K562 (cell line): Measurements from ENCODE around the gene CELSR2. TPM values are rescaled to one million over a fixed set of nuclear protein-coding genes. Genes with fewer than 3 reads are reported as not detected.
A peak's percentile ranks its signal among the peaks of the same experiment; 100 is the strongest.

Experiments
- FOXA1 ChIP-seq: fragments of 450-650 bp; IDR thresholded peaks from 2 replicates; pipeline ENCODE4 v1.6.1; 2016; ENCODE audit warnings: mild to moderate bottlenecking, borderline replicate concordance
- FOXM1 ChIP-seq, 2 experiments: fragments of 450-650 bp in 1 of 2; sonication (generic) in 1 of 2; formaldehyde crosslinking in 1 of 2; IDR thresholded peaks; 2 replicates each; pipeline versions ENCODE4 v1.6.1 to v1.9.0; 2017 to 2022; ENCODE audit warnings: low read depth in 2 of 2, mild to moderate bottlenecking in 2 of 2, missing genetic modification reagents in 1 of 2, moderate library complexity in 1 of 2
- GTF2A2 ChIP-seq: IDR thresholded peaks from 2 replicates; pipeline ENCODE4 v1.6.1; 2016; ENCODE audit warnings: mild to moderate bottlenecking, missing genetic modification characterization, missing compliant biosample characterization
- MYNN ChIP-seq, 2 experiments: sonication (generic); formaldehyde crosslinking in 1 of 2; IDR thresholded peaks; 2 replicates each; pipeline versions ENCODE4 v1.5.0 to v1.6.1; 2016 to 2020; ENCODE audit warnings: antibody characterized with exemption in 1 of 2, missing genetic modification reagents in 1 of 2
- PHF8 ChIP-seq: fragments of 200-600 bp; sonication (generic); IDR thresholded peaks from 2 replicates; pipeline ENCODE4 v1.6.1; 2012; ENCODE audit warnings: mixed run types, mild to moderate bottlenecking, inconsistent platforms, low read length, moderate library complexity, borderline replicate concordance
- POLR3A ChIP-seq: IDR thresholded peaks from 2 replicates; pipeline ENCODE4 v1.6.1; 2011; ENCODE audit warnings: borderline replicate concordance, mild to moderate bottlenecking, moderate library complexity; ENCODE audit not compliant: insufficient read length, insufficient read depth; ENCODE audit errors: extremely low read depth
- SMAD2 ChIP-seq: fragments of 150-350 bp; IDR thresholded peaks from 2 replicates; pipeline ENCODE4 v1.6.1; 2014; ENCODE audit warnings: low read depth, mild to moderate bottlenecking, low read length
- SMAD4 ChIP-seq: fragments of 250-450 bp; sonication (Bioruptor Pico); conservative IDR thresholded peaks from 2 replicates; pipeline ENCODE4 v1.8.0; 2021; ENCODE audit warnings: inconsistent platforms, mild to moderate bottlenecking, moderate library complexity
- SOX6 ChIP-seq: fragments of 450-650 bp; IDR thresholded peaks from 2 replicates; pipeline ENCODE4 v1.6.1; 2014; ENCODE audit warnings: mild to moderate bottlenecking
- TCF3 ChIP-seq: sonication (generic); formaldehyde crosslinking; IDR thresholded peaks from 2 replicates; pipeline ENCODE4 v1.4.0; 2020; ENCODE audit warnings: mild to moderate bottlenecking, missing genetic modification reagents
- U2AF2 ChIP-seq: fragments of 200-400 bp; formaldehyde crosslinking; optimal IDR thresholded peaks from 2 replicates; pipeline ENCODE3; 2017; ENCODE audit warnings: low read depth, mild to moderate bottlenecking, low read length
- WHSC1 ChIP-seq: IDR thresholded peaks from one replicate; pipeline ENCODE4 v1.6.1; 2012; ENCODE audit warnings: low read length, control low read depth, inconsistent platforms
- polyA plus RNA-seq, 8 experiments: library from polyadenylated mRNA; depleted of rRNA in 4 of 8; stranded (reverse) in 5 of 8; unstranded in 3 of 8; fragments of >200 nt; fragmentation: Nextera tagmentation in 2 of 8; fragmentation: Illumina TruSeq in 1 of 8; extraction: Ambion mirVana in 2 of 8; extraction: Trizol in 1 of 8; gene quantifications; 2 replicates each; pipeline versions ENCODE4 v1.2.1 to v1.2.3, GENCODE V29; 2011 to 2014; ENCODE audit warnings: inconsistent platforms in 1 of 8, missing spikeins in 1 of 8
- total RNA-seq, 7 experiments: library from RNA; depleted of rRNA in 6 of 7; stranded (reverse); fragments of >200 nt in 6 of 7; fragmentation: Illumina TruSeq in 2 of 7; extraction: Trizol in 2 of 7; gene quantifications; 2 replicates each; pipeline versions ENCODE4 v1.2.1 to v1.2.3, GENCODE V29; 2011 to 2021; ENCODE audit warnings: low replicate concordance in 1 of 7
- TF ChIP-seq, protein P1 (sequence below), 2 experiments: fragments of 450-650 bp in 1 of 2; sonication (generic) in 1 of 2; formaldehyde crosslinking; conservative IDR thresholded peaks; 2 replicates each; pipeline versions ENCODE4 v1.4.0 to v1.8.1; 2020 to 2022; ENCODE audit warnings: mild to moderate bottlenecking in 1 of 2, missing genetic modification reagents in 1 of 2
- TF ChIP-seq, protein P2 (sequence below): fragments of 450-650 bp; IDR thresholded peaks from 2 replicates; pipeline ENCODE4 v1.7.1; 2018; ENCODE audit warnings: mild to moderate bottlenecking, low read depth; ENCODE audit not compliant: partially characterized antibody
- TF ChIP-seq, protein P3 (sequence below): fragments of 150-350 bp; conservative IDR thresholded peaks from 2 replicates; pipeline ENCODE4 v1.6.1; 2014; ENCODE audit warnings: low read length
- TF ChIP-seq, protein P4 (sequence below): fragments of 250-450 bp; sonication (Bioruptor Pico); IDR thresholded peaks from 2 replicates; pipeline ENCODE4 v1.4.0; 2020; ENCODE audit warnings: mild to moderate bottlenecking, moderate library complexity
- TF ChIP-seq, protein P5 (sequence below): fragments of 450-650 bp; IDR thresholded peaks from 2 replicates; pipeline ENCODE4 v1.6.1; 2016; ENCODE audit warnings: mild to moderate bottlenecking

Gene CELSR2
- total and polyA plus RNA-seq, 9 of the 15 experiments (the other 6 are each of a cell fraction or from before 2014, with no cell fraction given), result 0.31 to 21.9 (median 4.2) TPM

DNA sequence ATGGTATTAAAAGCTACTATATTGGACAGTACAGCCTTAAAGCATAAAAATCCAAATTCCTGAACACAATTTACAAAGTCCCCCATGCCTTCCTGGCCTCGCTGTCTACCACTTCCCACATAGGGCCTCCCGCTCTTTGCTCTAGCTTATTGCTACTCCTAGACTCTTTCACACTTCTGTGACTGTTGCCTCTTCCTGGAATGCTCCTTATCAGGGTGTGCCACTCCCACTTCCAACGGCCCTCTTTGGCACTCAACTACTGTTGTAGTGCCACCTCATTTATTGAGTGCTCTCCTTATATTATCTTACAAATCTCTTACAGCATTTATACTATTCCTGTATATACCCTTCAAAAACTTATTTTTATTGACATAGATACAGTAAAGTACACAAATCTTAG, 30.8 kb upstream of the CELSR2 start (continued):
- no peak for TF ChIP-seq POLR3A
- no peak for TF ChIP-seq U2AF2
- TF ChIP-seq WHSC1, result no peak
- peak; percentile 58 for TF ChIP-seq SOX6
- peak; percentile 87 for TF ChIP-seq SMAD4 (CRISPR knock-in tag)
- no peak for TF ChIP-seq SMAD2
- peak; percentile 35; the same call in 1 of the 2 replicates for TF ChIP-seq TCF3 (CRISPR knock-in tag)
- no peak for TF ChIP-seq GTF2A2 (tag)
- TF ChIP-seq, protein P1, sequence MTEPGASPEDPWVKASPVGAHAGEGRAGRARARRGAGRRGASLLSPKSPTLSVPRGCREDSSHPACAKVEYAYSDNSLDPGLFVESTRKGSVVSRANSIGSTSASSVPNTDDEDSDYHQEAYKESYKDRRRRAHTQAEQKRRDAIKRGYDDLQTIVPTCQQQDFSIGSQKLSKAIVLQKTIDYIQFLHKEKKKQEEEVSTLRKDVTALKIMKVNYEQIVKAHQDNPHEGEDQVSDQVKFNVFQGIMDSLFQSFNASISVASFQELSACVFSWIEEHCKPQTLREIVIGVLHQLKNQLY (CRISPR knock-in tag; conservative IDR thresholded peaks at IDR 0.05), result no peak
- TF ChIP-seq FOXA1, result no peak
- peak; percentile 72; the same call in 1 of the 2 replicates for TF ChIP-seq MYNN (IDR thresholded peaks at IDR 0.05)
- TF ChIP-seq MYNN (CRISPR knock-in tag; IDR thresholded peaks at IDR 0.05), result no peak
- TF ChIP-seq FOXM1 (IDR thresholded peaks at IDR 0.05; ENCODE audit: low read depth), result peak; percentile 70; the same call in 1 of the 2 replicates
- no peak for TF ChIP-seq FOXM1 (CRISPR knock-in tag; IDR thresholded peaks at IDR 0.05; ENCODE audit: low read depth)
- no peak for TF ChIP-seq PHF8
- TF ChIP-seq, protein P2, sequence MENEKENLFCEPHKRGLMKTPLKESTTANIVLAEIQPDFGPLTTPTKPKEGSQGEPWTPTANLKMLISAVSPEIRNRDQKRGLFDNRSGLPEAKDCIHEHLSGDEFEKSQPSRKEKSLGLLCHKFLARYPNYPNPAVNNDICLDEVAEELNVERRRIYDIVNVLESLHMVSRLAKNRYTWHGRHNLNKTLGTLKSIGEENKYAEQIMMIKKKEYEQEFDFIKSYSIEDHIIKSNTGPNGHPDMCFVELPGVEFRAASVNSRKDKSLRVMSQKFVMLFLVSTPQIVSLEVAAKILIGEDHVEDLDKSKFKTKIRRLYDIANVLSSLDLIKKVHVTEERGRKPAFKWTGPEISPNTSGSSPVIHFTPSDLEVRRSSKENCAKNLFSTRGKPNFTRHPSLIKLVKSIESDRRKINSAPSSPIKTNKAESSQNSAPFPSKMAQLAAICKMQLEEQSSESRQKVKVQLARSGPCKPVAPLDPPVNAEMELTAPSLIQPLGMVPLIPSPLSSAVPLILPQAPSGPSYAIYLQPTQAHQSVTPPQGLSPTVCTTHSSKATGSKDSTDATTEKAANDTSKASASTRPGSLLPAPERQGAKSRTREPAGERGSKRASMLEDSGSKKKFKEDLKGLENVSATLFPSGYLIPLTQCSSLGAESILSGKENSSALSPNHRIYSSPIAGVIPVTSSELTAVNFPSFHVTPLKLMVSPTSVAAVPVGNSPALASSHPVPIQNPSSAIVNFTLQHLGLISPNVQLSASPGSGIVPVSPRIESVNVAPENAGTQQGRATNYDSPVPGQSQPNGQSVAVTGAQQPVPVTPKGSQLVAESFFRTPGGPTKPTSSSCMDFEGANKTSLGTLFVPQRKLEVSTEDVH, result no peak
- TF ChIP-seq, protein P3, sequence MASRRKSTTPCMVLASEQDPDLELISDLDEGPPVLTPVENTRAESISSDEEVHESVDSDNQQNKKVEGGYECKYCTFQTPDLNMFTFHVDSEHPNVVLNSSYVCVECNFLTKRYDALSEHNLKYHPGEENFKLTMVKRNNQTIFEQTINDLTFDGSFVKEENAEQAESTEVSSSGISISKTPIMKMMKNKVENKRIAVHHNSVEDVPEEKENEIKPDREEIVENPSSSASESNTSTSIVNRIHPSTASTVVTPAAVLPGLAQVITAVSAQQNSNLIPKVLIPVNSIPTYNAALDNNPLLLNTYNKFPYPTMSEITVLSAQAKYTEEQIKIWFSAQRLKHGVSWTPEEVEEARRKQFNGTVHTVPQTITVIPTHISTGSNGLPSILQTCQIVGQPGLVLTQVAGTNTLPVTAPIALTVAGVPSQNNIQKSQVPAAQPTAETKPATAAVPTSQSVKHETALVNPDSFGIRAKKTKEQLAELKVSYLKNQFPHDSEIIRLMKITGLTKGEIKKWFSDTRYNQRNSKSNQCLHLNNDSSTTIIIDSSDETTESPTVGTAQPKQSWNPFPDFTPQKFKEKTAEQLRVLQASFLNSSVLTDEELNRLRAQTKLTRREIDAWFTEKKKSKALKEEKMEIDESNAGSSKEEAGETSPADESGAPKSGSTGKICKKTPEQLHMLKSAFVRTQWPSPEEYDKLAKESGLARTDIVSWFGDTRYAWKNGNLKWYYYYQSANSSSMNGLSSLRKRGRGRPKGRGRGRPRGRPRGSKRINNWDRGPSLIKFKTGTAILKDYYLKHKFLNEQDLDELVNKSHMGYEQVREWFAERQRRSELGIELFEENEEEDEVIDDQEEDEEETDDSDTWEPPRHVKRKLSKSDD, result no peak
- TF ChIP-seq, protein P4, sequence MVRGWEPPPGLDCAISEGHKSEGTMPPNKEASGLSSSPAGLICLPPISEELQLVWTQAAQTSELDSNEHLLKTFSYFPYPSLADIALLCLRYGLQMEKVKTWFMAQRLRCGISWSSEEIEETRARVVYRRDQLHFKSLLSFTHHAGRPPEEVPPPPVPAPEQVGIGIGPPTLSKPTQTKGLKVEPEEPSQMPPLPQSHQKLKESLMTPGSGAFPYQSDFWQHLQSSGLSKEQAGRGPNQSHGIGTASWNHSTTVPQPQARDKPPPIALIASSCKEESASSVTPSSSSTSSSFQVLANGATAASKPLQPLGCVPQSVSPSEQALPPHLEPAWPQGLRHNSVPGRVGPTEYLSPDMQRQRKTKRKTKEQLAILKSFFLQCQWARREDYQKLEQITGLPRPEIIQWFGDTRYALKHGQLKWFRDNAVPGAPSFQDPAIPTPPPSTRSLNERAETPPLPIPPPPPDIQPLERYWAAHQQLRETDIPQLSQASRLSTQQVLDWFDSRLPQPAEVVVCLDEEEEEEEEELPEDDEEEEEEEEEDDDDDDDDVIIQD (CRISPR knock-in tag), result no peak
- TF ChIP-seq, protein P5, sequence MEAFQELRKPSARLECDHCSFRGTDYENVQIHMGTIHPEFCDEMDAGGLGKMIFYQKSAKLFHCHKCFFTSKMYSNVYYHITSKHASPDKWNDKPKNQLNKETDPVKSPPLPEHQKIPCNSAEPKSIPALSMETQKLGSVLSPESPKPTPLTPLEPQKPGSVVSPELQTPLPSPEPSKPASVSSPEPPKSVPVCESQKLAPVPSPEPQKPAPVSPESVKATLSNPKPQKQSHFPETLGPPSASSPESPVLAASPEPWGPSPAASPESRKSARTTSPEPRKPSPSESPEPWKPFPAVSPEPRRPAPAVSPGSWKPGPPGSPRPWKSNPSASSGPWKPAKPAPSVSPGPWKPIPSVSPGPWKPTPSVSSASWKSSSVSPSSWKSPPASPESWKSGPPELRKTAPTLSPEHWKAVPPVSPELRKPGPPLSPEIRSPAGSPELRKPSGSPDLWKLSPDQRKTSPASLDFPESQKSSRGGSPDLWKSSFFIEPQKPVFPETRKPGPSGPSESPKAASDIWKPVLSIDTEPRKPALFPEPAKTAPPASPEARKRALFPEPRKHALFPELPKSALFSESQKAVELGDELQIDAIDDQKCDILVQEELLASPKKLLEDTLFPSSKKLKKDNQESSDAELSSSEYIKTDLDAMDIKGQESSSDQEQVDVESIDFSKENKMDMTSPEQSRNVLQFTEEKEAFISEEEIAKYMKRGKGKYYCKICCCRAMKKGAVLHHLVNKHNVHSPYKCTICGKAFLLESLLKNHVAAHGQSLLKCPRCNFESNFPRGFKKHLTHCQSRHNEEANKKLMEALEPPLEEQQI, result peak; percentile 82
